Measurements from ENCODE around the gene PLEKHA1. TPM values are rescaled to one million over a fixed set of nuclear protein-coding genes. Genes with fewer than 3 reads are reported as not detected.

The PLEKHA1 gene
- total and polyA plus RNA-seq, 2 donors (not counting 1 experiment from before 2014, with no cell fraction given) = 9.0 to 34.0 TPM

DNA sequence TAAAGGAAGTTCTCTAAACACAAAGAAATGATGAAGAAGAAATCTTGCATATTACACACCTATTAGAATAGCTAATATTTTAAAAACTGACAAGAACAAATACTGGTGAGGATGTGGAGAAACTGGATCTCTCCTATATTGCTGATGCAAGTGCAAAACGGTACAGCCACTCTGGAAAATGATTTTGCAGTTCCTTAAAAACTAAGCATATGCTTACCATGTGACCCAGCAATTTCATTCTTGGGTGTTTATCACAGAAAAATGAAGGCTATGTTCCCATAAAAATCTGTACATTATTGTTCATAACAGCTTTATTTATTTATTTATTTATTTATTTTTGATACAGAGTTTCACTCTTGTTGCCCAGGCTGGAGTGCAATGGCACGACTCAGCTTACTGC lies 14.9 kb upstream of the PLEKHA1 start:
- Mint-ChIP-seq H3K4me3 (no peak overlapping the region), H3K4me1 (no peaks in the 10 kb centered on the region), H3K27me3 (peaks cover 44% of the 10 kb centered on the region), H3K27ac (no peak overlapping the region), H3K9me3 (ENCODE audit: insufficient read depth) (peaks cover 4% of the 10 kb centered on the region)
- Histone ChIP-seq H3K4me2 (replicated peaks; ENCODE audit: low read depth, low read length, poor library complexity, severe bottlenecking) (no peak overlapping the region), H3K27me3 (replicated peaks in 1 of 4; ENCODE audit: control extremely low read depth in 1 of 4, control insufficient read depth in 3 of 4, insufficient read depth in 4 of 4, low read length in 3 of 4) (peaks cover 0 to 24% (median under 1%) of the 10 kb centered on the region in 4 experiments), H3K36me3 (replicated peaks in 1 of 2; ENCODE audit: control extremely low read depth in 1 of 2, control insufficient read depth in 1 of 2, extremely low read depth in 1 of 2, insufficient read depth in 2 of 2, low read length in 1 of 2) (no peaks in the 10 kb centered on the region), H3K4me3 (ENCODE audit: control extremely low read depth in 1 of 5, extremely low read depth in 1 of 5, insufficient read depth in 1 of 5, low read depth in 2 of 5, low read length in 4 of 5) (no peak overlapping the region), H3K4me1 (ENCODE audit: control insufficient read depth in 2 of 2, insufficient read depth in 2 of 2, low read length in 2 of 2) (no peaks in the 10 kb centered on the region), H3K9ac (ENCODE audit: low read length) (no peak overlapping the region), H4K20me1 (ENCODE audit: control insufficient read depth, insufficient read depth, low read length, poor library complexity, severe bottlenecking) (no peaks in the 10 kb centered on the region), H3K27ac (ENCODE audit: low read length in 2 of 2) (no peak overlapping the region), H3K9me3 (ENCODE audit: control extremely low read depth in 1 of 3, control insufficient read depth in 2 of 3, insufficient read depth in 1 of 3, low read length in 2 of 3) (peaks cover 0 to 11% (median 10%) of the 10 kb centered on the region in 3 donors), H3K79me2 (ENCODE audit: control insufficient read depth, insufficient read depth, low read length) (no peaks in the 10 kb centered on the region), H2AFZ (ENCODE audit: insufficient read depth, low read depth, low read length, poor library complexity, severe bottlenecking) (no peak overlapping the region)
- no peak for TF ChIP-seq EZH2 (IDR thresholded peaks at IDR 0.05; ENCODE audit: borderline replicate concordance, insufficient read depth, low read depth, low read length, poor library complexity, severe bottlenecking)
- TF ChIP-seq, protein P1, sequence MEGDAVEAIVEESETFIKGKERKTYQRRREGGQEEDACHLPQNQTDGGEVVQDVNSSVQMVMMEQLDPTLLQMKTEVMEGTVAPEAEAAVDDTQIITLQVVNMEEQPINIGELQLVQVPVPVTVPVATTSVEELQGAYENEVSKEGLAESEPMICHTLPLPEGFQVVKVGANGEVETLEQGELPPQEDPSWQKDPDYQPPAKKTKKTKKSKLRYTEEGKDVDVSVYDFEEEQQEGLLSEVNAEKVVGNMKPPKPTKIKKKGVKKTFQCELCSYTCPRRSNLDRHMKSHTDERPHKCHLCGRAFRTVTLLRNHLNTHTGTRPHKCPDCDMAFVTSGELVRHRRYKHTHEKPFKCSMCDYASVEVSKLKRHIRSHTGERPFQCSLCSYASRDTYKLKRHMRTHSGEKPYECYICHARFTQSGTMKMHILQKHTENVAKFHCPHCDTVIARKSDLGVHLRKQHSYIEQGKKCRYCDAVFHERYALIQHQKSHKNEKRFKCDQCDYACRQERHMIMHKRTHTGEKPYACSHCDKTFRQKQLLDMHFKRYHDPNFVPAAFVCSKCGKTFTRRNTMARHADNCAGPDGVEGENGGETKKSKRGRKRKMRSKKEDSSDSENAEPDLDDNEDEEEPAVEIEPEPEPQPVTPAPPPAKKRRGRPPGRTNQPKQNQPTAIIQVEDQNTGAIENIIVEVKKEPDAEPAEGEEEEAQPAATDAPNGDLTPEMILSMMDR (IDR thresholded peaks at IDR 0.05) = no peak
- intact Hi-C loops (cut with micrococcal nuclease) = no loop called here
- ChIA-PET POLR2A (interaction anchor here (0.6 kb wide), 1 partner anchor 12 kb away, joined by 4 read pairs; no protein-coding TSS in a partner anchor), CTCF (interaction anchor here (1.3 kb wide), 1 partner anchor 61 kb away, joined by 4 read pairs; no protein-coding TSS in a partner anchor)
- 86% methylated on average over 1 of the region's 2 CpGs for WGBS (ENCODE audit: insufficient coverage)
- ATAC-seq (ENCODE audit: low read depth) (no peak), DNase-seq (no peak)

DNA sequence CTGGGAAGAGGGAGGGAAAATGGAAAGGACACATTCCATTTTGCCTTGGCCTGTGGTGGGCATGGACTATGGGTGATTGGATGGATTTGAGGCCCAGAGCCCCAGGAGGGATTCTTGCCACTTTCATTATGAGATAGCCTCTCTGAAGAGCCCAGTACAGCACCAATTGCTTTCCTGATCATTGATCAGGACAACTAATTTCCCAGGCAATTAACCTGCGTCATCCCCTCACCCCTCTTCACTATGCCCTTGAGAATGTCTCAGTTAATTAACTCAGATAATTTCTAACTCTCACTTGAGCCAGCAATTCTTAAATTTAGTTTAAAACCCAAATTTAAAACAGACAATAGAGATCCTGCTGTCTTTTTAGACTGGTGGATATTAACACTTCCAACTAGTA lies 13.5 kb upstream of the PLEKHA1 start:
- no peak for ATAC-seq (ENCODE audit: low read depth)
- CTCF ChIA-PET = interaction anchor here (1.2 kb wide), 1 partner anchor 18 kb away, joined by 4 read pairs; no protein-coding TSS in a partner anchor

More for the DNA sequence above, 13.5 kb upstream of the PLEKHA1 start:
- peaks cover 4% of the 10 kb centered on the region for H3K9me3 Mint-ChIP-seq (ENCODE audit: insufficient read depth)
- no peak overlapping the region for H3K4me3 ChIP-seq (ENCODE audit: control extremely low read depth in 1 of 5, extremely low read depth in 1 of 5, insufficient read depth in 1 of 5, low read depth in 2 of 5, low read length in 4 of 5)
- no peaks in the 10 kb centered on the region for H3K36me3 ChIP-seq (replicated peaks in 1 of 2; ENCODE audit: control extremely low read depth in 1 of 2, control insufficient read depth in 1 of 2, extremely low read depth in 1 of 2, insufficient read depth in 2 of 2, low read length in 1 of 2)
- H2AFZ ChIP-seq (ENCODE audit: insufficient read depth, low read depth, low read length, poor library complexity, severe bottlenecking) = no peak overlapping the region
- intact Hi-C loops (cut with micrococcal nuclease) = no loop called here
- peaks cover 42% of the 10 kb centered on the region for H3K27me3 Mint-ChIP-seq
- no peaks in the 10 kb centered on the region for H3K4me1 ChIP-seq (ENCODE audit: control insufficient read depth in 2 of 2, insufficient read depth in 2 of 2, low read length in 2 of 2)
- 100% methylated on average over 1 of the region's 1 CpG for WGBS (ENCODE audit: insufficient coverage)
- no peak overlapping the region for H3K27ac ChIP-seq (ENCODE audit: low read length in 2 of 2)
- no peak for TF ChIP-seq EZH2 (IDR thresholded peaks at IDR 0.05; ENCODE audit: borderline replicate concordance, insufficient read depth, low read depth, low read length, poor library complexity, severe bottlenecking)
- TF ChIP-seq, protein P1 (IDR thresholded peaks at IDR 0.05) = no peak
- no peak overlapping the region for H3K27ac Mint-ChIP-seq
- H3K9me3 ChIP-seq (ENCODE audit: control extremely low read depth in 1 of 3, control insufficient read depth in 2 of 3, insufficient read depth in 1 of 3, low read length in 2 of 3) = peaks cover 0 to 11% (median 10%) of the 10 kb centered on the region in 3 donors
- no peaks in the 10 kb centered on the region for H3K4me1 Mint-ChIP-seq
- no peak overlapping the region for H3K4me3 Mint-ChIP-seq
- no peak overlapping the region for H3K4me2 ChIP-seq (replicated peaks; ENCODE audit: low read depth, low read length, poor library complexity, severe bottlenecking)
- H3K79me2 ChIP-seq (ENCODE audit: control insufficient read depth, insufficient read depth, low read length) = no peaks in the 10 kb centered on the region
- no peak overlapping the region for H3K9ac ChIP-seq (ENCODE audit: low read length)
- no peak for DNase-seq
- no peaks in the 10 kb centered on the region for H4K20me1 ChIP-seq (ENCODE audit: control insufficient read depth, insufficient read depth, low read length, poor library complexity, severe bottlenecking)
- POLR2A ChIA-PET = no interaction called here
- peaks cover 0 to 24% (median 3%) of the 10 kb centered on the region in 4 experiments for H3K27me3 ChIP-seq (replicated peaks in 1 of 4; ENCODE audit: control extremely low read depth in 1 of 4, control insufficient read depth in 3 of 4, insufficient read depth in 4 of 4, low read length in 3 of 4)

All from B cell (primary cell).